GM19455 (cell line): ENCODE results near the gene TMEM132C.

Source experiments
- ATAC-seq: cut with Tn5 transposase; IDR thresholded peaks from one replicate; pipeline ENCODE4 v1.9.1; 2021; ENCODE audit not compliant: unreplicated experiment

The TMEM132C gene

DNA sequence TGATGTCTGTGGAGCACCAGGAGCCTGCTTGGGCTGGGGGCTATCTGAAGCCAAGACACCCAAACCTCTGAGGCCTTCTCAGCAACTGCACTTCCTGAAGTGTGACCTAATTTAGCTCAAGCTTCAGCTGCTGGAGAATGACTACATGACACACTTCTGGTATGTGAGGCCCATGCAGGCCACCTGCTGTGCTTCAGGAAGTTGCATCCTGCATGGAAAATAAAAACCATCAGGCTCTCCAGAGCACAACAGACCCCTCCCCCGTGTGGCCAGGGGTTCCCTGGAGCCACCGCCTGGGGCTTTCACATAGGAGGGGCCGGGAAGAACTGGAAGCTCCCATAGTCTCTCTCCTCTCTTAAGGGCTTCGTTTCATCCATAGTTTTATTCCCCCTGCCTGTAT is 339.1 kb downstream of the TMEM132C start:
- ATAC-seq = no peak

DNA sequence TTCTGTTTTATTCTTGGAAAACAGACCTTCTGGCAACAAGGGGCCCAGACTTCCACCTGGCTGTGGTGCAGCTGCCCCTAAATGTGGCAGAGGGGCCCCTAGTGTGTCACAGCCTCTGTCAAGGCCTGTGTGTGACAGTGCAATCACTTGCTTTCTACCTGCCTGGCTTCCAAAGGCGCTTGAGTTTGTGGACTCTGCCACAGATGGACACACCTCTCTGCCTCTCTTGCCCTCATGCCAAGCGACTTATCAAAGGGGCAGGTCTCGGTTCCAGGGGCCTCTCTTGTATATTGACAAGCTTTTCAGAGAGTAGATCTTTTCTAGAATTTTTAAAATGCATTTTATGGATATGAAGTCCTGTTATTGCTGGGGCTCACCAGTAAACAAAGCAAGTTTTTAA is 339.6 kb downstream of the TMEM132C start:
- no peak for ATAC-seq

DNA sequence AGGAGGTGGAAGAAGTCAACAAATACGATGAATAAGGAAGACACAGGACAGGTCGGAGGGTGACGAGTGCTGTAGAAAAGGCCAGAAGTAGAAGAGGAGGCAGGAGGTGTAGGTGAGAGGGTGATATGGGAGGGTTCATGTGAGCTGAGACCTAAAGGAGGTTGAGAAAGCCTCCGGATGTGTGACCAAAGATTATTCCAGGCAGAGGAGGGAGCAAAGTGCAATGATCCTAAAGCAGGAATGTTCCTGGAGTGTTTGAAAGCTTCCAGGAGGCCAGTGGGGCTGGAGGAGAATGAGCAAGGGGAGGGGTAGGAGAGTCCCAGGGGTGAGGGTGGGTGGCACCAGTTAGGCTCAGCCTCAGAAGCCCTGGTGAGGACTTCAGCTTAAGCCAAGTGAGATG is 340.0 kb downstream of the TMEM132C start:
- no peak for ATAC-seq

DNA sequence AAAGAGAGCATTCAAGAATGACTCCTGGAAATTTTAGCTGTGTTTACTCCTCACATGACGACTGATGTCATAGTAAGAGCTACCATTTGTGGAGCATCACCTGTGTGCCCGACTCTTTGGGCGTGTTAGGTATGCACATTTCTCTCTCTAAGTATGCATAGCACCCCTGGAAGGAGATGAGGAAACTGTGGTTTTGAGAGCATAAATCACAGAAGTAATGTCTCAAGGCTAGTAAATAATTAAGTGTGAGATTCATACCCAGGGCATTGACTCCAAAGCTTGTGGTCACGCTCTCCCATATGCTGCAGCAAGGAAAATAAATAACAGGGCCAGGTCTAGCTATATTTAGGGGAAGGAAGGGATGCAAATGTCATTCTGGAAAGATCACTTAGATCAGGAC is 340.7 kb downstream of the TMEM132C start:
- no peak for ATAC-seq

DNA sequence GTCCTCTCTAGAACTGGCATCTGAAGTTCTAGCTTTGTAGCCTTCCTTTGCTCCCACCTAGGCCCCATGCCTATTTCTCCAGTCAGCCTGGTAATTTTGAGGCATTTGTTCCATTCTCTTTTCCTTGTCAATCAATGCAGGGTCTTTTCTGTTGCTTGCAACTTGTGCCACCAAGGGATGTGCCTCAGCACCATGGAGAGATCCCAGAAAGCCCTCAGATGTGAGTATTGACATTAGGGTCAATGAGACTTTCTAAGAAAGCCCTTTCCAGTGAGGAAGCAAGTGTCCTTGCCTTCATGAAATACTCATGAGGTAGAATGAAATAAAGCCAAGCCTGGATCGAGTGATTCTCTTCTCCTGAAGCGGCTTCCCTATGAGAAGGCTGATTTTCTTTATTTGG is 342.9 kb downstream of the TMEM132C start:
- ATAC-seq = no peak

DNA sequence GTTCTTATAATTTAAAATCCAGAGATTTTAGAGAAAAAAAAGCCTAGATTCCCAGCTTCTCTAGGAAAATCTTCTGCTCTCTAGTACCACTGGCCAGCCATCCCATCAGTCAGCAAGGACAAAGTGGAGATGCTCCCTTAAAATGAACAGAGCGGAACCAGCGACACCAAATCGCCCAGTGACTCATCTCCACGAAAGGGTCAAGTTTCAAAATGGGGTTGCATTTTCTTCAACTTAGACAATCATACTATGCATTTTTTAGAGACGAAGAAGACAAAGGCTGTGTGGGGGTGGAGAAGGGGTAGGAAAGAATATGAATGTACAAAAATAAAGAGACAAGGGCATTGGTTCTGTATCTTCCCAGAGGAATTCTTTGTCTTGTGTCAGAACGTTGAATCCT is 344.8 kb downstream of the TMEM132C start:
- ATAC-seq = no peak

DNA sequence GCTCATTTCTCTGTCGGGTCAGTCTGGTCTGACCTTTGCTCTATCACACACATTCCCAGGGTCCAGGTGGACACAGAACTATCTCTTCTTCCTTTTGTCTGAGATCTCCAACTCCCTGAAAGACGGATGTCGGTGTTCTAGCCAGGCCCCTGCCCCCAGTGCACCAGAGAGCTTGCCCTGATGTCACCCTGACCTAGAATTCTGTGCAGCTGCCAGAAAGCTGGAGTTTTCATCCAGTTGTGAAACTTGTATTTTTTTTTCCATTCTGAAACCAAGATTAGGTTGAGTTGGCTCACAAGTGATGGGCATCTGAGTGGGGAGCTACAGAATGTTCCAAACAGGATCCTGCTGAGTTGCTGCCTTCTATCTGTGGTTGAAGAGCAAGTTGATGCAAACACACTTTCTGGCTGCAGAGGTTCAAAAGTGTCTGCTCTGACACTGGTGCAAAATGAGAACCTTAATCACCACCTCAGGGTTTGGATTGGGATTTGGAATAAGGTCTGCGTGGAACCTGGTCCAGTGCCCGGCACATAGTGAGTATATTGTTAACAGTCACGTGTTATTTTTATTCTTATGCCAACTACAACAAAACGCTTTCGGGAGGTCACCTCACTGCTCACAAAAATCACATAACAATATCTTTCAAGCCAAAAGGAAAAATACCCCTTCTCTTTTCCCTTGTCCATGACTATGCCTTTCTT is 345.3 kb downstream of the TMEM132C start:
- no peak for ATAC-seq

DNA sequence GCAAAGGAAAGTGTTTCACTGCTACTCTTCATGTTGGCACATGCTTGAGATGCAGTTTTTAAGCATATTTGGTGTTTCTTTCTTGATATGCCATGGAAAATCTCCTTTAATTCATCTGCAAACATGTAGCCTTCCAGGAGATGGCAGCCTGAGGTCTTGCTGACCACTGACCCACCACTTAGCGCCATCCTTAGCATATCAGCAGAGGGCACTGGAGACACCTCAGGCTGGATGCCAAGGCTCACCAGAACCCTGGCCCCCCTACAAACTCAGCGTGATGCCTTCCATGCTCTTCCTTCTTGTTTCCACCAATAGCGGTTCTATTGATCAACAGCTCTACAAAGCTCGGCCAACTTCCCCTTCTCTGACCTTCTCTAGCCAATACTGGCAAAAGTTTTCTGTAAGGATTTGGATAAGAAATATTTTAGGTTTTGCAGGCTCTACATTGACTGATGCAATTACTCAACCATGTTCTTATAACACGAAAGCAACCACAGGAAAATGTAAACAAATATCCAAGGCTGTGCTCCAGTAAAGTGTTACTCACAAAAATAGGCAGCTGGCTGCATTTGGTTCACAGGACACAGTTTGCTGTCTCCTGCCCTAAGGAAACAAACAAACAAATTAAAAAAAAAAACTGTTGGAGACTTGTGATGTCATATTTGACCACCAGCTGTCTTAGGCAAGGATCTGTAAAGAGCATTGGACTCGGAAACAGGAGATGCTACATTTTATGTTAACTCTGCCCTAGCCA is 347.0 kb downstream of the TMEM132C start:
- ATAC-seq = no peak

DNA sequence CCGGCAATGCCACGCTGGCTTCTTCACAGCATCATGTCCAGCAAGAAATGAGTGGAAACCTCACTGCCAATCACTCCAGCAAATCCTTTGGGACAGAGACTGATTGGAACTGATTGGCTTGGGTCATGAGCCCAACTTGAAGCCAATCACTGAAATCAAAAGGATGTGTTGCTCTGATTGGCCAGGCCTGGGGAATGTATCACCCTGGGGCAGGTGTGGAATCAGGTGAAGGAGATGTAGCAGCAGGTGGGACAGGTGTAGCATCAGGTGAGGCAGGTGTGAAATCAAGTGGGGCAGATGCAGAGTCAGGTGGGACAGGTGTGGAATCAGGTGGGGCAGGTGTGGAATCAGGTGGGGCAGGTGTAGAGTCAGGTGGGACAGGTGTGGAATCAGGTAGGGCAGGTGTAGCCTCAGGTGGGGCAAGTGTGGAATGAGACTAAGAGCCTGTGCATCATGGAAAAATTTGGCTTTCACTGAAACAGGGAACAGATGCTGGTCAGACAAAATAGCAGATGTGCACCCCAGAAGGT is 350.4 kb downstream of the TMEM132C start:
- ATAC-seq = no peak

DNA sequence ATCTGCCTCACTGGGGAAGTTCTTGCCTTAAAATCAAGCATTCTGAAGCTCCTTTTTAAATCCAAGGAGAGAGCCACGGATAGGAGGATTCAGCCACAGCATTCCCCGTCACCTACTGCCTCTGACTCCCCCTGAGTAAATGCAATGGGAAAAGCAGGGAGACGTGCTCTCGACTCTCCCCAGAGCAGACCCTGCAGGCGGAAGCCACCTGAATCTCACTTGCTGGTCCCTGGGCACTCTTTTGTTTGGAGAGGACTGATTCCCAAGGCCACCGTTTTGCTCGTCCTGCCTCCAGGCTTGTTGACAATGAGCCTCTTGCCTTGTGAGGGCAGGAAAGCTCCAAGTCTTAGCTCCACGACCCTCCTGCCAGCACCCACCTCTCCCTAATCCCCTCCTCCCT is 352.3 kb downstream of the TMEM132C start:
- no peak for ATAC-seq

DNA sequence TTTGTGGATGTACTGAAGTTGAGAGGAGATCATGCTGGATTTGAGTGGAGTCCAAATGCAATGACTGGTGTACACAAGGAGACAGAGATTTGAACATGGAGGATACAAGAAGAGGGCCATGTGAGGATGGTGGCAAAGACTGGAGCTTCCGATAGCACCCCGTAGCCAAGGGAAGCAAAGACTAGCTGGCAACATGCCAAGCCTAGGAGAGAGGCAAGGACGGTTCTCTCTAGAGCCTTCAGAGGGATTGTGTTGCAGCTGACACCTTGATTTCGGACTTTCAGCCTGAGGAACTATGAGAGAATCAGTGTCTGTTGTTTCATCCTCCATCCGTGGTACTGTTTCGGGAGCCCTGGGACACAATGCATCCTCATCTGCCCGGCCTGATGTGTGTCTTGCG is 354.3 kb downstream of the TMEM132C start:
- no peak for ATAC-seq

DNA sequence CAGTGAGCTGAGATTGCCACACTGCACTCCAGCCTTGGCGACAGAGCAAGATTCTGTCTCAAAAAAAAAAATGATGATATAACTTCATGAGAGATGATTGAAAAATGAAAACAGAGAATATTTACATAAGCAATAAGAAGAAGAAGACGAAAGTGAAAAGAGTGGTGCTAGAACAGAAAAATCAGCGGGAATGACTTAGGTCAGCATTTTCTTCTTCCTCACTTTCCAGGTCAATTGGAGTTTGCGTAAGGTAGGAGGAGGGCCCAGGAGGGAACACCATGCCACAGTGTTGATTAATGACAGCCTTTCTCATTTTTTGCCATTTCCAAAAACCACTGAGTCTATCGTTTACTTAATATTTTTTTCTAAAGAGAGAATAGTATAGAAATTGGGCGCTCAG is 356.8 kb downstream of the TMEM132C start:
- ATAC-seq = no peak

DNA sequence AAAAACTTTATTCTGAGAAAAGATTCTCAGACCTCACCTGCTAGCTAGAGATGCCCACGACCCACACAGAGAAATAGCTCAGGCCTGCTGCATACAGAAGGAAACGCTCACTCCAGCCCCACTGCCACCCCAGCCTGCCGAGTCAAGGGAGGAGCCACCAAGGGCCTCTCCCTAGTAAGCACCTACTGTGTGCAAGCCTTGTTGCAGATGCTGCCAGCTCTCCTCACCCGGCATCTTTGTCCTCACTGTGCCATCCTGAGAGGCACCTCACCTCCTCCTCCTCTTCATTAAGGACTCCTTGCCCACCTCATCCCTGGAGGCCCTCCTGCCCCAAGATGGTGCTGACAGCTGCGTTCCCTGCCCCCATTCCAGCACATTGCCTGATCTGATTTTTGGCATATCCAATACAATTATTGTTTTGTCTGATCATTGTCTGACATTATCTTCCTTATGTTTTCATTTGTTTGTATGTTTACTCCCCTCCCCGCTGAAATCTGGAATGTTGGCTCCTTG is 359.9 kb downstream of the TMEM132C start:
- no peak for ATAC-seq

DNA sequence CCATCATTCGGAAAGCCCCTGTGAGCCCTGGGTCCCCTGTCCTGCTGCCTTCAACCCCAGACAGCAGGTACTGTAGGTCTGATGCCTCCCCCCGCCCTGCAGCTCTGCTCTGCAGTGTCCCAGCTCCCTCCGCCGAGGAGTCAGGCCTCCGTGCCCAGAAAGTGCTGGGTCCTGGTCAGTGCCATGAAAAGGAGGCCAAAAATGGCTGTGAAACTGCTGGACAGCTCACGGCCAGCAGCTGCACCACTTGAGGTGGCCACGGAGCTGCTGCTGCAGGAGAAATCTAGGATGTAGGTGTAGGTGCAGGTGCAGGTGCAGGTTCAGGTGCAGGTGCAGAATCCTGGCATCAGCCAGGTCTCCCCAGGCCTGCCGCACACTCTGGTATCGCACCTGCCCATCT is 360.7 kb downstream of the TMEM132C start:
- ATAC-seq = no peak

DNA sequence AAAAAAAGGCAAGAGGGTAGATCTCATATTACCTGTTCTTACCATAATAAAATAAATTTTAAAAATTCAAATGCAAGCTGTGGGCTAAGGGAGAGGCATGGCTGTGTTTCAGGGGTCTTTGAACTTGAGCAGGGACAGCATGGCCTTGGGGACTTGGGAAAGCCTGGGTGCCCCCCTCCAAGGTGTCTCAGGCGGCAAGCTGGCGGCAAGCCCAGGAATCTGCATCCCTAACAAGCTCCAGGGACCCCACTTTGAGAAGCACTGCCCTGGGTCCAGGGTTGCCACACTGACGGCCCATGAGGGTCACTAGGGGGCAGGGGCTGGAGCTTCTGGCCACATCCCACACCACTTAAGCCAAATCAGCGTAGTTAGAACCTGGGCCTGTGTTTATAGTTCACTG is 363.0 kb downstream of the TMEM132C start:
- no peak for ATAC-seq

DNA sequence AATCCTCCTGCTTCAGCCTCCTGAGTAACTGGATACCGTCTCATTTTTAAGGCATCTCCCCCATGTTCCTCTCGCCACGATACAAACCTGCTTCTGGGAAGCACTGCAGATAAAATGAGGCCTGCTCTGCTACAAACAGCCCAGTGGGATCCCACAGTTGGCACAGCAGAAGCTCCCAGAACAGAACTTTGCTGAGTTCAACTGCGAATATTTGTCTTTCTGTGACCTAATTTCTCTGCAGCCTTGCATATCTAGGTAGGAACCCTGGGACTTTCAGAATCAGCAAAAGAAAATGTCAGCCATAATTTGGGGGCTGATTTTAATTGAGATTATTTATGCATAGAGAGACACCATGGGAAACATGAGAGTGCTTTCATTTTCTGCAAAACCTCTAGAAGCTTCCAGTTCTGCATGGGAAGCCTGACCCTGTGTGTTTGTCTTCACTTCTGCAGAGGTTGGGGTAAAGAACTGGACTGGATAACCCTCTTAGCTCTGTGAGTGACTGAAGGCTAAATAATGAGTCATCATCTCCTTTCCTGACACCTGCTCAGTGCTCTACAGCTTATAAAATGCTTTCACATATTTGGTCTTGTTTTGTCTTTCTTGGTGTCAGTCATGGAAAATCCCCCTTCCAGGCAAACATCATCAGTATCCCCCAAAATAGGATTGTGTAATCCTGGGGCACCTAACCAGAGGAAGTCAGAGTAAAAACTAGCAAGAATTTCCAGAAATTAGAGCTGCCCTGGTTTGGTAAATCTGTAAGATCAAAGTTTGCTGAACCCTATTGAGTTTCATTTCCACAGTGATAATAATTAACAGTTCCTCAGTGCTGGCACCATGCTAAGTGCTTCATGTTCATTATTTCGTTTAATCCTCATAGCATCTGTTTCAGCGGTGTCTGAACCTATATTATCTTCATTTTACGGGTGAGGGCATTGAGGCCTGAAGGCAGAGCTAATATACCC is 371.0 kb downstream of the TMEM132C start:
- ATAC-seq = no peak

DNA sequence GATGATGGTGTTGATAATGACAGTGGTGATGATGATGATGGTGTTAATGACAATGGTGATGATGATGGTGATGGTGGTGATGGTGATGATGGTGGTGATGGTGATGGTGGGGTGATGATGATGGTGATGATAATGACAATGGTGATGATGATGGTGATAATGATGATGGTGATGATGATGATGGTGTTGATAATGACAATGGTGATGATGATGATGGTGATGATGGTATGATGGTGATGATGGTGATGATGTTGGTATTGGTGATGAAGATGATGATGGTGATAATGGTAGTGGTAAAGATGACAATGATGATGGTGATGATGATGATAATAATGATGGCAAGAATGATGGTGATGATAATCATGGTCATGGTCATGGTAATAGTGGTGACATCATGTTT is 372.1 kb downstream of the TMEM132C start:
- ATAC-seq = no peak

DNA sequence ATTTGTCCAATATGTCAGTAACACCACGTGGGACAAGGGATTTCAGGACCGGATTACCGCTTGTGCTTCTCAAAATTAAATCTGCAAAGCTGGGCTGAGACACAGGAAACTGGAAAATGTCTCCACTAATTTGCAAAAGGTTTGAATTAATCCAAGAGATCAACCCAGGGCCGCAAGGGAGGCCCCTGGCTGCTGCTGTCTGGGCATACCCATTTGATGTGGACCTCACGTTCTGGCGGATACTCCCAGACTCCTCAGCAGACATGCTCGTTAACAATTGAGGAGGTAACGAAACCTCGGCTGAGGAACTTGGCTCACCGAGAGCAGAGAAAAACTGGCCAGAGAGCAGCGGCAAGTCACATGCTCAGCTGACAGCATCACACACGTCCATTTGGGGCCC is 376.2 kb downstream of the TMEM132C start:
- no peak for ATAC-seq

DNA sequence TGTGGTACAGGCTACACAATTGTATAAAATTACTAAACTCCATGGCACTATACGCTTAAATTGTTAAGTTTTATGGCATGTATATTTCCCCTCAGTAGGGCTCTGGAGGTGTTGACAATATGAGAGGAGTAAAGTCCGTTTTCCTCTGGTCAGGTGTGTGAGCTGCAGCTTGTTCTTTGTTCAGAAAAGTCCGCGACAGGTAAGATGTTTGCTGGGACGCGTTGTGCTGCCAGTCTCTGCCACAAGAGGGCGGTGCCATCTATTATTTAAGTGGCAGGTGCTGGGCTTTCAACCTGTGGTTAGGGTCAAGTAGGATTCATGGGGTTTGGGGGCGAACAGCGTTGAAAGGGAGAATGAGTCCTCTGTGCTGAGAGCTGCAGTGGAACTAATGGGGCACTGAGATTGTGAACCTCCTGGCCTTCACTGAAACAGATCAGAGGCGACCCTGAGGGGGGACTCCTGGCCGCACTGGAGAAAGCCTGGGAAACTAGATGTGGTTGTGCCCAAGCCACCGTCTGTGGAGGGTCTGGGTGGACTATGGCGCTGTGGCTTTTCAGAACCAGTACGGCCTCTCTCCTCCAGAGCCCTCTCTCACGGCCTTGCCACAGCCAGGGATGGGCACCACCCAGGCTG is 377.8 kb downstream of the TMEM132C start:
- ATAC-seq = no peak

DNA sequence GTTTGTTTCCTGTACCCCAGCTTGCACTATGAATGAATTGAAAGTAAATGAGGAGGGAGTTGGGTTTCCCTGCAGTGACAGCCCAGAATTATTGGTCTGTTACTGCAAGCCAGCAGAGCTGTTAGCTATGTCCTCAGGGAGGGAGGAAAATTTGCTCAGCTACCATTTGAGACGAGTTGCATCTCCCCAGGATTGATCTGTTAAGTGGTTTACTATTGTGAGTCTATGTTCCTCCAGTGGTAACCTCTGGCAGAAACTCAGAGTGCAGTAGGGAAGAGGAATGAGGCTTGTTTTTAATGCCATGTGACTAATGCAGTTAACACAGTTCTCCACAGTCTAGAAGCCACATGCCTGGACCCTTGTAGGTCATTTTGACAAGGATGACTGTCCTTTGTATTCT is 382.9 kb downstream of the TMEM132C start:
- no peak for ATAC-seq
